GM18511 (cell line): ENCODE measurements around the gene ZAP70.
"Not testable (repeated sequence)": the region's sequence is repeated elsewhere in the genome, so short reads cannot be mapped to it uniquely, and the experiment has no call there.

Experiments
- ATAC-seq: cut with Tn5 transposase; IDR thresholded peaks from one replicate; pipeline ENCODE4 v1.9.1; 2021; ENCODE audit warnings: mild to moderate bottlenecking, moderate library complexity; ENCODE audit not compliant: unreplicated experiment

ZAP70 gene

DNA sequence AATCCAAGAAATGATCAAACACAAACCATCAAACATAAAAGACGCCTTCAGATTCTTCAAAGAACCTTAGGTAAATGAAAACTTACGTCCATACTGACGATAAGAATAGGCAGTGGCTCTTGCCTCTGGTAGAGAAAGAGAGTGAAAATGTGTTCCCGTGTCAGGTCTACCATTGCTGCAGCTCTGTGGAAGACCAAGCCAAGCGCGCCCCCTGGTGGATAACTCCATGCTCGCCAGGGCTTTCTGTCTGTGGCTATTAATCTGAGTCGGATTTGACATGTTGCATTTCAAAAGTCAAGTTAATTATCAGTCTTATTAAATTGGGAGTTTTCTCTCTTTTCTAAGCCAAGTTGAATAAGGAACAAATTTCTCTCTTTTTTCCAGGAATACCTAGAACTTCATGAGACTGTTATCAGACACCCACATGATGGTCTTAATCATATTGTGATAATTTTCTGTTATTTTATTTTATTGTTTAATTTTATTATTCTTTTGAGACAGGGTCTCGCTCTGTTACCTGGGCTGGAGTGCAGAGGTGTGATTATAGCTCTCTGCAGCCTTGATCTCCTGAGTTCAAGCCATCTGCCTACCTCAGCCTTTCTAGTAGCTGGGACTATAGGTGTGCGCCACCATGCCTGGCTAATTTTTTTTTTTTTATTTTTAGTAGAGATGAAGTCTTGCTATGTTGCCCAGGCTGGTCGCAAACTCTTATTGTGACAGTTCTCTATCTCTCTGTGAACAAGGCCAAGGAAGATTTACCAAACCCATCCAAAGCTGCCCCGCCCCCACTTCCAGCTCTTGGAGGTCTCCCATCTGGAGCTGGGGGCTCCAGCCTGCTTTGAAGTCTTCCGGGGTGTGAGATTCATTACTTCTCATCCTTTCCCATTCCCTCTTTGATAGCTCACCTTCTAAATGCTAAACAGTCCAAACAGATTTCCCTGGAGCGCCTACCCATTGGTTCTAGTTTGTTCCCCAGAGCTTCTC, 15.8 kb upstream of the ZAP70 start:
- ATAC-seq: peak; percentile 63

DNA sequence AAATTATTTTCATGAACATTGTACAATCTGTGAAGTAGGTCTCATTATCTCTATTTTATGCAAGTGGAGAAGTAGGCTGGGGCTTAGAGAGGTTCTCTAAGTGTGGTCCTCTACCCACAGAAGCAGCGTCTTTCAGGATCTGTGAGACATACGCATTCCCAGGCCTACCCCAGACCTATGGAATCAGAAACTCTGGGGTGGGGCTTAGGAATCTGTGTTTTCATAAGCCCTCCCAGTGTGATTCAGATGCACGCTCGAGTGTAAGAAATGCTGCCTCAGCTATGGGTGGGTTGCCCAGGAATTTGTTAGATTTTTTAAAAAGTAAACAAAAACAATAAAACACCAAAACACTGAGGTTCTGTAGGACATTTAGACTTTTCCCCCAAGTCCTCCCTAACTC, 14.8 kb upstream of the ZAP70 start:
- no peak for ATAC-seq

DNA sequence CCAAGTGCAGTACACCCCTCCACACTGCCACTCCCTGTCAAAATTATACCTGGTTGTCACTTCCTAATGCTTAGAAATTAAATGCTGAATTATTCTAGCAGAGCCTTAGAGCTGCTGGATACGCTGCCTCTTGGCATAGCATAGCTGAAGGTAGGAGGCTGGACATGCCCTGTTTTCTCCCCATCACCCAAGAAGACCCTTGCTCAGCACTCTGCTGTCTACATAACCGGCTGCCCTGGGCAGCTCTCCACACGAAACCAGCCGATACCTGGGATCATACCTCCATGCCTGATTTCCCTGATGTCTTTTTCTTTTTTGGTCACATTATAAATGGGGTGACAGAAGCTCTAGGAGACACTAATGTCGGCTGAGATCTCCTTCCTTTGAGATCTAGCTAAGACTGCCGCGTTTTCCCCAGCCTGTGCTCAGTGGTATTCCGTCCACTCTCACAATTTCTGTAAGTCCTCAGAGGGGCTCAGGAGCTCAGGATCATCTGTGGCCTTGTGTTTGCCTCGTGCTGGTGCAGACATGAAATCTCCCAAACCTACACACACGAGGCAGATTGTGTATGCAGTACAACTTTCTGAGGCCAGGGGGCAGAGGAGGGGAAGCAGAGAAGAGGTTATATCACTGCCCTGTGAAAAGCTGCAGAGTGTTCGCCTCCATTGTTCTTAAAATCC, 13.5 kb upstream of the ZAP70 start:
- peak; percentile 64 for ATAC-seq

DNA sequence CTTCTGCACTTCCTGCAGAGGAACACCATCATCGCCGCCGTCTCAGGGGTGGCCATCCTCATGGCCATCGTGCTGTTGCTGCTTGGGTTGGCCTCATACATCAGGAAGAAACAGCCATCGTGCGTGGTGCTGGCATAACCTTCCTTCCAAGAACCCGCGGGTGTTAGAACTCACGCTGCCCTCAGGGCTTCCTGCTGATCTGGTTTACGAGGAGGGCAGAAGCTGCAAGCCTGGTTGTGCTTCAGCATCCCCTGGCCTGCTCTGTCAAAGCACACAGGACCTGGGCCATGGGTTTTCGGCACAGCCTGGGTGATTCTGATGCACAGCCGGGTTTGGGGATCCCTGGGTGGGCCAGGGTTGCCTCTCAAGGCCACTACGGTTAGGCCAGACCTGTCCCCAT, 12.2 kb upstream of the ZAP70 start:
- ATAC-seq: no peak

DNA sequence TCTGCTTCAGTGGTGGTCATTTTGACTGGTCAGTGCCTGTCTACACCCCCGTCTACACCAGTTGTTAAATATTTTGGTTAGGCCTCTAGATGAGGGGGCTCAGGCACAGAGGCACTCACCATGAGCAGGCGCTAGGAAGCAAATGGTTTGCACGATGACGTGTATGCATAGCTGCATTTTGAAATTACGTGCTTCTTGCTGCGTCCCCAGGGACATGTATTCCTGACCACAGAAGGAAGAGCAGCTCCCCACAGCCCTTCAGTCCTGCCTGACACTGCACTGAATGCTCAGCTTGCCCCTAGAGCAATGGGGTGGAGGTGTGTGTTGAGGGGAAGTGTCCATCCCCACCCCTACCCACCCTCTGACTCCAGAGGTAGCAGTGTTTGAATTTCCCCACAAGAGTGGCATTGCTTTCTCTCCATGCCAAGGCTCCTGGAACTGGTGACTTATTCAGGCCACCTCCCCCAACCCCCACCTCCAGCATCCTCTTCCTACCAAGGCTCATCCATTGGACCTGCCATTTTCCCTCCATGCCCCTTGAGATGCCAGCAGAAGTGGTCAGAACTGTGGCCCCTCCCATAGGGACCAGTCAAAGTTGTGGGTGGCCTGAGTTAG, 11.4 kb upstream of the ZAP70 start:
- no peak for ATAC-seq

DNA sequence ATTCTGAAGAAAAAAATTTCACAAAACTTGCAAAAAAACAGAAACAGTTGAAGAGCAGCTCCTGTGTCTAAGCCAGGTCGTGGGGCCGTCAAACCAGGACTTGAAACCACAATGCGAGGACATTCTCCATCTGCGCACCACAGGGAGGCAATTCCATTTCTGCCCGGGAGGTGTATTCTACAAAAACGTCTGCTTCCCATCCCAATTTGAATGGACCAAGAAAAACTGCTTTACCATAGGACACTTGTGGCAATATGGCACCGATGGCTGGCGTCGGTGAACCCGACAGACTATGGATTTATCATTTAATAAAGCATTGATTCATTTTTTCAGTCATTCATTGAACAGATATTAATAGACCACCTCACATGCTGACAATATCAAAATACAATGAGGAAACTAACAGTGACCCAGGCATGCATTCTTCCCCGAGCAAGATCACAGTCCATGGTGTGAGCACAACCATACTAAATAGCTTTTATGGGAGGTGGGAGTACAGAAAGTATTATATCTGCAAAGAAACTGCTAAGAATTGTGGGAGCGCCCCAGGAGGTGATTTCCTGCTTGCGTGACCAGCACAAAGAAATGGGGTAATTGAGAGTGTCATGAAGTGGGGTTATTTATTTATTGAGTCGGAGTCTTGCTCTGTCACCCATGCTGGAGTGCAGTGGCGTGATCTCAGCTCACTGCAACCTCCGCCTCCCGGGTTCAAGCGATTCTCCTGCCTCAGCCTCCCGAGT, 10.5 kb upstream of the ZAP70 start:
- no peak for ATAC-seq

DNA sequence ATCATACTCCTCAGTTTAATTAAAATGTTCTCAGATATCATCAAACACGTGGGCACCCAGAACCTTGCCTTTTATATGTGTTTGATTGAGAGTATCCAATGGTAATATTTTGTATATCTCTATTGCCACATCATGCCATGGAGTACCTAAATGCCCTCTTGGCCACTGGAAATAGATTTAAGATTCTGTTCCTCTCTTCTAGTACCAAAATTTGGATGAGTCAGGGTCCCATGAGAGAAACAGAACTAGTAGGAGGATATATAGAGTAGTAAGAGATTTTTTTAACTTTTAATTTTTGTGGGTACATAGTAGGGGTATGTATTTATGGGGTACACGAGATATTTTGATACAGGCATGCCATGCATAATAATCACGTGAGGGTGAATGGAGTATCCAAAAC, 9.6 kb upstream of the ZAP70 start:
- no peak for ATAC-seq

DNA sequence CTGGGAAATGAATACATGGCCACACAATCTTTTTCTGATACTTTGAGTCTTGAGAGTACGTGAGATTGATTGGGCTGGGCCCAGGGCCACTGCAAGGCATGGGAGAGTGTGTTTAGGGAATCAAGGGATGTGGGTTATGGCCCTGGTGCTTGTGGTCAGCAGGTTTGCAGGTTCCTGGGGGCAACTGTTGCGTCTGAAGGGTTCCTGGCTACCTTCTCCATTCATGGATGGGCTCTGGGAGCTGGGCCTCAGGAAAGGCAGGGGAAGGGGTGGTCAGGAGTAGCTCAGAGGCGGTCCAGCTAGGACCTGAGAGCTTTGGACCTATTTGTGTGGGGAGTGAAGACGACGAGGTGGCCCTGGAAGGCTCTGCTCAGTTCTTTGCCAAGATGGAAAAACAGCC, 8.4 kb upstream of the ZAP70 start:
- no peak for ATAC-seq

DNA sequence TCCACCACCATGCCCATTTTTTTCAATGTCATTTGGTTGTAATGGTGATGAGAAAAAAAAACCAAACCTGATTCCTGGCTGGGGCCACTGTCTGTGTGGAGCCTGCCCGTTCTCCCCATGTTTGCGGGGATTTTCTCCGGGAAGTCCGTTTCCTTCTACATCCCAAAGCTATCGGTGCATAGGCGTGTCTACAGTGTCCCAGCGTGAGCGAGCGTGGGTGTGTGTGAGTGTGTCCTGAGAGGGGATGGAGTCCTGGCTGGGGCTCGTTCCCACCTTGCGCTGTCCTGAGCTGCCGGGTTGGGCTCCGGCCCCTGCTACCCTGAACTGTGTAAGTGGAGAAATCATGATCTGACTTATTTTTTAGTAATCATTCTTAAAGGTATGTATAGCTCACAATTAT, 7.3 kb upstream of the ZAP70 start:
- ATAC-seq: no peak

DNA sequence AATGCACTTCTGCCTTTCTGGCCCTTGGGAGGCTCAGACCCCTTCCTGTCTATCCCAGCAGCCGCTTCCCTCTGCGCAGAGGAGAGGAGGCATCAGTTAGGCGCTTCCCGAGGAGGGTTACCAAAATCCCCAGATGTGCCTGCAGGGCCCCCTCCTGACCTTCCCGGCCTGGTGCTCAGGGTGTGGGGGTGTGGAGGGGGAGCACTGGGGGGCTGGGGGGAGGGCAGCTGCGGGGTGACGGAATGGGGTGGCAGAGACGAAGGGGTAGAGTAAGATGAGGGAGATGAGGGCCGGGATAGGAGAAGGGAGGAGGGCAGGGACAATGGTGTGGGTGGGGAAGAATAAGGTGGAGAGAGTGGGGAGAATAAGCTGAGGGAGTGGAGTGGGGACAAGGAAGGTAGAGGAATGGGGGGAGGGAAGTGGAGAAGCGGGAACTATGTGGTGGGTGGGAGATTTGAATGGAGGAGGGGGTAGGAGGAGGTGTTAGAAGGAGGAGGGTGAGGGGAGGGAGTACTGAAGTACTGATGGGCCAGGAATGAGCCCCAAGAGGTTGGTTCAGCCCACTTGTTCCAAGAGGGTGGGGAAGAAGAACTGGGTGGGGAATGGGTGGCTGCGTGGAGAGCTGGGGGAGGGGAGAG, 6.5 kb upstream of the ZAP70 start:
- ATAC-seq: no peak

DNA sequence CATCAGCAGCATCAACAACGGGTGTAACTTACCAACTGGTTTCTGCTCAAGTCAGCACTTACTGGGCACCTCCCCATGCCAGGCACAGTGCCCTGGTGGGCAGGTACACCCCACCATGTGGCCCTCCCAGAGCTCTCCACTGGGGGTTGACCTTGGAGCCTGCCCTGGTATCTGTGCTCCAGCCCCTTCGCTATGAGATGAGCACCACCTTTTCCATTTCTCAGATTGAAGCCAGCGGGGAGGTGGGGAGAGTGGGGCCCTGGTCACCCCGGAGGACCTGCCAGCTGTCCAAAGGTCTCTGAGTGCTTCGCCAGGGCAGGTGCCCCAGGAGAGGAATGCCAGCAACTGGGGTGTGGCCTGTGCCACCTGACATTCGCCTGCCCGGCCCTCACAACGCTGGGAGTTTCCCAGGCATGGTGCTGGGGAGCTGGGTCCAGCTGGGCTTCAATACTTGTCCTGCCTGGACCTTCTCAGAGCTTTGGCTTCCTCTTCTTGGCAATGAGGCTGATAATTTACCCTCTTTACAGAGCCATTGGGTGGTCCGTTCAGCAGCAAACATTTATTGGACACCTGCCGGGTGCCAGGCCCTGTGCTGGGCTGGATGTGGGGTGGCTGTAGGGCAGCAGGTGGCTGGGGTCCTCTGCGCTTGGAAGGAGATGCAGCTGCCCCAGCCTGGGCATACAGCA, 5.9 kb upstream of the ZAP70 start:
- no peak for ATAC-seq

DNA sequence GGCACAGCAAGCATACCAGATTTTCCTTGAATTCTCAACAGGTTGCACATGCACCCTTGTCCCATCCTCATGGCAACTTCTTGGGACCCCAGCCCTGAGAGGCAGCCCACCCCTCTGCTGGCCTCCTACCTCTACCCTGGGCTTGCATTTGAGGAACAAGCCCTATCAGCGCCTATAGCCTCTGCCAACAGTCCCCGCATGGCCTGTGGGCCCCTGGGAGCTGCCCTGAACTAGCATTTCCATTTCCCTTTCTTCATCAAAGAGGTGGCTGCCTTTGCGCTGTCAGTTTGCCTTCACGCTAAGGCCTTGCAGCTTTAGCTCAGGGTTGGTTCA, 5.4 kb upstream of the ZAP70 start:
- ATAC-seq: no peak

DNA sequence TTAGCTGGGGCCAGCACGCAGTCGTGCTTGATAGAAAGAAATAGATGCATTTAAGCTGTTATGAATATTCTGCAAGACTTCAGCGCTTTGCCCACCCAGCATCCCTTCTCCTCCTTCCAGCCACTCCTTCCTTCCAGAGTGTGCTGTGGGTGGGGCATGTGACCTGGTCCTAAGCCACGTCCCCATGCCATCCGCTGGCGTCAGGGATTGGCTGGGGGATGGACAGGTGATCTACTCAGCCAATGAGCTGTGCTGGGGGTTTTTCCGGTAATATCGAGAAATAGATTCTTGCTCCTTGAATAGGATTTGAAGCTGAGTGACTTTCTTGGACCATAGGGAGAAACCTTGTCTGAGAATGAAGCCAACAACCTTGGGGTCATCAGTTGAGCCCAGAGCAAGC, 4.8 kb upstream of the ZAP70 start:
- ATAC-seq: no peak

DNA sequence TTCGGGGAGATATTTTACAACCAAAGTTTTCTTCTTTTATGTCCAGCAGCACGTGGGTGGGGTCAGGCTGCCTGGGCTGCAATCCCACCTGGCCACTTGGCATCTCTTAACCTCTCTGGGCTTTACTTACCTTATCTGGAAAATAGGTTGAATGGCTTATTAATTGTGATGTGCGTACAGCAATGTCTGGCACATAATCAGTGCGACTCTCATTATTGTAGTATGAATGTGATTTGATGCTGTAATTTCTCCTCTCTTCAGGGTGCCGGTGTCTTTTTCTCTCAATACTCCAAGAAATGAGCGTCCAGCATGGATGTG, 2.0 kb upstream of the ZAP70 start:
- ATAC-seq: no peak

DNA sequence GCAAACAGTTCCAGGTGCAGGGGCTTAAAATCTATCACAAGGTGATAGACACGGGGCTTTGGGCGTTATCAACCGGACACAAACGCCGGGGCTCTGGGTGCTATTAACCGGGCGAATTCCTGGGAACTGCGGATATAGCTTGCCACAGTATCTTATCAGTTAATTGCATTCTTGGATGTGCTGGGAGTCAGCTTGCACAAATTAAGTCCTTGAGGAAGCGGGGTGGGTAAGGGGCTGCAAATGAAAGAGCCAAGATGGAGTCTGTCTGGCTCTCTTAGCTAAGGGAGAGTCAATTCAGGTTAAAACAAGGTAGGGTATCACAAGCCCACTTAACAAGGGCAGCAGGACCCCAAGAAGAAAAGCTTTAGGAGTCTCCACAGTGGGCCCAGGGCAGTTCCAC, 1.2 kb upstream of the ZAP70 start:
- ATAC-seq: not testable (repeated sequence)

DNA sequence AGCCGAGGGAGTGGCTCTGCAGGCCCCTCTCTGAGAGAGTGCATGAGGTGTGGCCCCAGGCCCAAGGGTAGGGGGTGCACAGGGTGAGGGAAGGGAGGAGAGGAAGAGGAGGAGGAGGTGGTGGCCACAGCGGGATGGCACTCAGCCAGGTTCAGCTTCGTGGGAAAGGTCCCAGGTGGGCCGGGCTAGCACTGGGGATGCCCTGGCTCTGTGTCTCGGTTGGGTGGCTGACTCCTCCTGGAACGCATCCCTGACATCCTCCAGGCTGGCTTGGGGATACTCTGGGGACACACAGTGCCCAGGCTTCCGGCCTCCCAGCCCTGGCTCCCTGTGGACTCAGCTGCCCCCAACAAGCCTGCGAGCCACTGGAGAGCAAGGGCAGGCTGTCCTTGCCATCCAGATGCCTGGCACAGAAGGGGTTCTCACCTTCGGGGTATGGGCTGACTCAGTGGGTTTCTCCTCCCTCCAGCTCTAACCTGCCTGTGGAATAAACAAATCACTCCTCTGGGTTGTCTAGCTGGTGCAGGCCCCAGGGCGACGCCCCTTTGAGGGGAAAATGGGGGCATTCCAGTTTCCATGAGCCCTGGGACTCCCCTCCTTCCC, 582 bp upstream of the ZAP70 start:
- ATAC-seq: no peak

DNA sequence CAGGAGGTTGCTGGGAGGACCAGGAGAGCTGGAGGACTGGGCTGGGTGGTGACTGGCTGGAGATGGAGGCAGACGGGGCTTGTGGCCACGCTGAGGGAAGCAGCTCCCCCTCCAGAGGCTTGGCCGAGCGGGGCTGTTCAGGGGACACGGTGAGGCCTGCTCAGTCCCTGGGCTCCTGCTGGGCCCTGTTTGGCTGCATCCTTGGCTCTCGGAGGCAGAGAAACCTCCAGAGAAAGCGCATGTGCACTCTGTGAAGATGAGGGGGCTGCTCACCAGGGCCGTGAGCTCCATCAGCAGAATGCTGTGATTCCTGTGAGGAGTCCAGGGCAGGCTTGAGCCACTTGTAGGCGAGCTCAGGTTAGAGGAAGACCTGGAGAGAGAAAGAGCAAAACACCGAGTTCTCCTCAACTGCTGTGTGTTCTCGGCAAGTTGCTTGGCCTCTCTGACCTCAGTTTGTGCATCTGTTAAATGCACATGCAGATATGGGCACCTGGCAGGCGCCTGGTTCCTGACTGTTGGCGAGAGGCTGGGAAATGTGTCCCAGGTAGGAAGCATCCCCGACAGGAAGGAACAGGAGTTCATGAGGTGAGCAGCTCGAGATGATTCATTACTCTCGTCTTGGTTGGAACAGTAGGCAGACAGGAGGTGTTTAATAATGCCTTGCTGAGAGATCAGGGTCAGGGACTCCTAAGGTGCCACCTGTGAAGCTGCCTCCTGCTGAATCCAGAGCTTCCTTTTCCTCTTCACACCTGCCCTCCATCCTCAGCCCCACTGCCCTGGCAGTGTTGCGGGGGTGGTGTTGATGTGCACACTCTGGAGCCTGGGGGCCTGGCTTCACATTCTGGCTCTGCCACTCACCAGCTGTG, 941 bp downstream of the ZAP70 start:
- no peak for ATAC-seq

DNA sequence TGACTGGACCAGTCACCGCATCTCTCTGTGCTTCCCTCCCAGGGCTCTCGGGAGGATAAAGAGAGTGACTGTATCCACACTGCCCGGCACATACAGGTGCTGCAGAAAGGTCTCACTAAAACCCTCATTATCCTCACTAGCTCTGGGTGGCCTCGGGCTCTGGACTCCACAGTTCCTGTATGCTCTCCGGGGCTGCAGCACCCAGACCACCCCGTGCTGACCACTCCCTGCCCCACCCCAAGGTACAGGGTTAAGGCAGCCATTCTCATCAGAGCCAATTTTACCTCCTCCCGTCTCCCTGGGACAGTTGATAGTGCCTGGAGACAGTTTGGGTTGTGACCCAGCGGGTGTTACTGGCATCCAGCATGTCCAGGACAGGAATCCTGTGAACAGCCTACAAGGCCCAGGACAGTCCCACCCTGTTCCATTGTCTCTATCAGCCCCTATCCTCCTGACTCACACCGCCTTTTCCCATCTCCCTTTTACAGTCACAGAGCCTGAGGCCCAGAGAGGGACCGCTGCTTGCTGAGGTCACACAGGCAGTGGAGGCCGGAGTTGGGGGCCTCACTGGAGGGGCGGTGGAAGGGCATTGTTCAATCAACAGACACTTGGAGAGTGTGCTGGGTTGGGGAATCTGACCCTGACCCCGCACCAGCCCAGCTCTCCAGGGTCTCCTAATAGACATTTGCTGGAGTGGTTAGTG, 1.7 kb downstream of the ZAP70 start:
- ATAC-seq: no peak
